Putamen (tissue), 1 donor: ENCODE data around the gene ZNF385B.
A peak's percentile ranks its signal among the peaks of the same experiment; 100 is the strongest.

Experiments used
- DNase-seq: peaks from one replicate; pipeline ENCODE4 v3.0.0-alpha.2; 2016; ENCODE audit warnings: low spot score

The ZNF385B gene

GRCh38 chr2:179441551-179441950 is 419.9 kb downstream of the ZNF385B start:
- no peak for DNase-seq

GRCh38 chr2:179440642-179441251 is 420.7 kb downstream of the ZNF385B start:
- peak; percentile 10 for DNase-seq

- no peak for DNase-seq
Observed at GRCh38 chr2:179438654-179439053, 422.8 kb downstream of the ZNF385B start.

- DNase-seq: no peak
Observed at GRCh38 chr2:179437430-179437829, 424.0 kb downstream of the ZNF385B start.

GRCh38 chr2:179435566-179435965 is 425.8 kb downstream of the ZNF385B start:
- no peak for DNase-seq

- DNase-seq: no peak
Observed at GRCh38 chr2:179435000-179435399, 426.4 kb downstream of the ZNF385B start.

GRCh38 chr2:179434357-179434756 is 427.1 kb downstream of the ZNF385B start:
- DNase-seq: no peak

- DNase-seq: no peak
Observed at GRCh38 chr2:179432751-179433150, 428.7 kb downstream of the ZNF385B start.

GRCh38 chr2:179429597-179429996 is 431.8 kb downstream of the ZNF385B start:
- no peak for DNase-seq

GRCh38 chr2:179429060-179429471 is 432.3 kb downstream of the ZNF385B start:
- DNase-seq: no peak

- DNase-seq: no peak
Observed at GRCh38 chr2:179428649-179429048, 432.8 kb downstream of the ZNF385B start.

GRCh38 chr2:179427065-179427464 is 434.3 kb downstream of the ZNF385B start:
- DNase-seq: no peak

- DNase-seq: no peak
Observed at GRCh38 chr2:179424571-179424970, 436.8 kb downstream of the ZNF385B start.

- peak; percentile 55 for DNase-seq
Observed at GRCh38 chr2:179422037-179422643, 439.3 kb downstream of the ZNF385B start.

- DNase-seq: no peak
Observed at GRCh38 chr2:179417436-179417949, 443.9 kb downstream of the ZNF385B start.

GRCh38 chr2:179412112-179412511 is 449.3 kb downstream of the ZNF385B start:
- DNase-seq: no peak

- peak; percentile 61 for DNase-seq
Observed at GRCh38 chr2:179410552-179411356, 450.7 kb downstream of the ZNF385B start.

- no peak for DNase-seq
Observed at GRCh38 chr2:179403624-179404023, 457.8 kb downstream of the ZNF385B start.

- DNase-seq: no peak
Observed at GRCh38 chr2:179393481-179393880, 467.9 kb downstream of the ZNF385B start.
